HepG2 (cell line): ENCODE data around the gene CHN2. TPM values are rescaled to one million over a fixed set of nuclear protein-coding genes. Genes with fewer than 3 reads are reported as not detected.

ENCODE experiments used
- ATAC-seq: fragments of 200-7000 bp; cut with Tn5 transposase; 3 replicates; pipeline ENCODE4 v1.9.1; 2020; ENCODE audit warnings: mild to moderate bottlenecking, moderate library complexity
- BruUV-seq: library from RNA; stranded (reverse); fragments of 400-500 nt; replicated peaks from 2 replicates; lab custom pipeline; 2021; lab: Mats Ljungman, UMichigan
- CTCF ChIA-PET: fragments of 300-600 bp; formaldehyde crosslinking; extraction: SDS; loops from one replicate; lab custom pipeline; 2021; ENCODE audit warnings: low total read pairs, inconsistent platforms, low intra/inter-chr PET ratio; lab: Yijun Ruan, JAX
- POLR2A ChIA-PET: fragments of 350-600 bp; sonication (Branson Sonifier 250); formaldehyde crosslinking; loops from one replicate; lab custom pipeline; 2020; ENCODE audit warnings: antibody characterized with exemption, inconsistent platforms; lab: Yijun Ruan, JAX
- DNase-seq: peaks from one replicate; pipeline ENCODE4 v3.0.0-alpha.2; 2015; ENCODE audit warnings: low spot score
- FAIRE-seq: peaks from 3 replicates; lab custom pipeline; 2011; peaks lifted over from hg19 to GRCh38; lab: Jason Lieb, UNC
- H2AFZ ChIP-seq: one replicate; pipeline ENCODE4 v1.6.1; 2011; ENCODE audit warnings: low read length, inconsistent platforms
- H3K27ac ChIP-seq: fragments of 300-600 bp; 3 replicates; pipeline ENCODE4 v1.8.0; 2011; ENCODE audit warnings: mixed run types, mild to moderate bottlenecking, mixed read lengths, low read length, inconsistent platforms; ENCODE audit not compliant: insufficient read depth; ENCODE audit errors: extremely low read length
- H3K27me3 ChIP-seq, 2 experiments: fragments of 200-600 bp in 1 of 2; 2 replicates in 1 of 2; 3 replicates in 1 of 2; pipeline versions ENCODE4 v1.6.0 to v1.8.0; 2011; ENCODE audit warnings: low read length in 2 of 2, mild to moderate bottlenecking in 2 of 2, moderate library complexity in 2 of 2, inconsistent platforms in 1 of 2; ENCODE audit not compliant: insufficient read depth in 2 of 2, control insufficient read depth in 1 of 2
- H3K36me3 ChIP-seq, 2 experiments: fragments of 200-600 bp in 1 of 2; replicated peaks in 1 of 2; 2 replicates in 1 of 2; 3 replicates in 1 of 2; pipeline versions ENCODE4 v1.5.1 to v1.8.0; 2011; ENCODE audit warnings: low read length in 2 of 2, inconsistent platforms in 1 of 2; ENCODE audit not compliant: insufficient read depth in 2 of 2, control insufficient read depth in 1 of 2
- H3K4me1 ChIP-seq: 2 replicates; pipeline ENCODE4 v1.5.1; 2012; ENCODE audit warnings: low read length, inconsistent platforms; ENCODE audit not compliant: insufficient read depth
- H3K4me2 ChIP-seq: 2 replicates; pipeline ENCODE4 v1.6.0; 2011; ENCODE audit warnings: low read depth, low read length, inconsistent platforms
- H3K4me3 ChIP-seq, 3 experiments: fragments of 200-600 bp in 1 of 3; sonication (generic), shearing (Covaris generic) in 1 of 3; replicated peaks in 1 of 3; 2 replicates each; pipeline ENCODE4 v1.5.1; 2011 to 2016; ENCODE audit warnings: low read length in 3 of 3, inconsistent platforms in 2 of 3, low read depth in 2 of 3, mild to moderate bottlenecking in 2 of 3, control low read depth in 1 of 3, mixed read lengths in 1 of 3; ENCODE audit not compliant: insufficient read depth in 1 of 3
- H3K79me2 ChIP-seq: one replicate; pipeline ENCODE4 v1.6.1; 2011; ENCODE audit warnings: low read length, inconsistent platforms; ENCODE audit not compliant: insufficient read depth
- H3K9ac ChIP-seq: 2 replicates; pipeline ENCODE4 v1.6.0; 2011; ENCODE audit warnings: mild to moderate bottlenecking, low read depth, low read length, inconsistent platforms; ENCODE audit not compliant: insufficient read depth
- H3K9me3 ChIP-seq: 2 replicates; pipeline ENCODE4 v1.5.1; 2012; ENCODE audit warnings: mild to moderate bottlenecking, low read length
- H4K20me1 ChIP-seq: 2 replicates; pipeline ENCODE4 v1.6.0; 2011; ENCODE audit warnings: inconsistent platforms, mild to moderate bottlenecking, low read length, moderate library complexity; ENCODE audit not compliant: insufficient read depth
- ARID4A ChIP-seq: sonication (generic); formaldehyde crosslinking; IDR thresholded peaks from 2 replicates; pipeline ENCODE4 v1.5.0; 2020; ENCODE audit warnings: mild to moderate bottlenecking, missing genetic modification reagents, borderline replicate concordance
- GPN1 ChIP-seq: sonication (generic); formaldehyde crosslinking; IDR thresholded peaks from 2 replicates; pipeline ENCODE4 v1.5.1; 2020; ENCODE audit warnings: missing genetic modification reagents, borderline replicate concordance
- HNF4A ChIP-seq: sonication (generic); formaldehyde crosslinking; IDR thresholded peaks from 2 replicates; pipeline ENCODE4 v1.4.0; 2020; ENCODE audit warnings: missing genetic modification reagents
- IRX3 ChIP-seq: sonication (generic); formaldehyde crosslinking; IDR thresholded peaks from 2 replicates; pipeline ENCODE4 v1.8.1; 2023; ENCODE audit warnings: mild to moderate bottlenecking, low read depth, missing genetic modification reagents, borderline replicate concordance
- ISX ChIP-seq: sonication (generic); formaldehyde crosslinking; conservative IDR thresholded peaks from 2 replicates; pipeline ENCODE4 v1.5.0; 2020; ENCODE audit warnings: missing genetic modification reagents
- KDM3A ChIP-seq: IDR thresholded peaks from 2 replicates; pipeline ENCODE4 v1.6.1; 2018; ENCODE audit warnings: low read depth, missing compliant biosample characterization
- LCORL ChIP-seq, 2 experiments: fragments of 450-650 bp in 1 of 2; sonication (generic) in 1 of 2; formaldehyde crosslinking in 1 of 2; IDR thresholded peaks; 2 replicates each; pipeline versions ENCODE4 v1.5.0 to v1.6.1; 2017 to 2020; ENCODE audit warnings: antibody characterized with exemption in 1 of 2, missing genetic modification reagents in 1 of 2
- MIXL1 ChIP-seq: IDR thresholded peaks from 2 replicates; pipeline ENCODE4 v1.6.1; 2016
- NR2F6 ChIP-seq, 2 experiments: IDR thresholded peaks; 2 replicates each; pipeline ENCODE4 v1.6.1; 2016; ENCODE audit warnings: antibody characterized with exemption in 1 of 2, mild to moderate bottlenecking in 1 of 2
- SALL1 ChIP-seq: sonication (generic); formaldehyde crosslinking; IDR thresholded peaks from 2 replicates; pipeline ENCODE4 v1.8.0; 2022; ENCODE audit warnings: mild to moderate bottlenecking, missing genetic modification reagents
- SNAI1 ChIP-seq: sonication (generic); formaldehyde crosslinking; IDR thresholded peaks from 2 replicates; pipeline ENCODE4 v1.5.0; 2020; ENCODE audit warnings: mild to moderate bottlenecking, missing genetic modification reagents, borderline replicate concordance
- ZKSCAN5 ChIP-seq: sonication (generic); formaldehyde crosslinking; IDR thresholded peaks from 2 replicates; pipeline ENCODE4 v1.5.1; 2020; ENCODE audit warnings: mild to moderate bottlenecking, missing genetic modification reagents
- ZMYM3 ChIP-seq: sonication (generic); formaldehyde crosslinking; IDR thresholded peaks from 2 replicates; pipeline ENCODE4 v1.5.1; 2020; ENCODE audit warnings: mild to moderate bottlenecking, missing genetic modification reagents
- ZNF263 ChIP-seq: sonication (generic); formaldehyde crosslinking; IDR thresholded peaks from 2 replicates; pipeline ENCODE4 v1.4.0; 2020; ENCODE audit warnings: missing genetic modification reagents
- WGBS: methylation state at CpG from one replicate; pipeline ENCODE4 v1.1.6; 2017; ENCODE audit warnings: low lambda C conversion rate; 5-methylcytosine and 5-hydroxymethylcytosine counted together
- in situ Hi-C: cut with HindIII; loops from 2 replicates; pipeline ENCODE4 v1.10.0; 2017; ENCODE audit warnings: low pct_unique_long_range_greater_than_20kb; ENCODE audit not compliant: extremely low pct_ligation_motif_present
- intact Hi-C: fragments of 100-400 bp; cut with micrococcal nuclease; formaldehyde crosslinking; loops from one replicate; pipeline ENCODE4 v1.10.0; 2022; ENCODE audit not compliant: unreplicated experiment
- polyA plus RNA-seq, 8 experiments: library from polyadenylated mRNA; depleted of rRNA in 3 of 8; stranded (reverse) in 7 of 8; unstranded in 1 of 8; fragments of >200 nt; fragmentation: Illumina TruSeq in 4 of 8; extraction: Trizol in 4 of 8; gene quantifications; 2 replicates each; pipeline versions ENCODE4 v1.2.1 to v1.2.3, GENCODE V29; 2011 to 2016; ENCODE audit warnings: low read depth in 4 of 8, missing spikeins in 1 of 8, mixed read lengths in 1 of 8; ENCODE audit not compliant: insufficient read depth in 1 of 8
- total RNA-seq, 5 experiments: library from RNA; depleted of rRNA; stranded (reverse); fragments of >200 nt; fragmentation: Illumina TruSeq; extraction: Trizol; gene quantifications; 2 replicates each; pipeline ENCODE4 v1.2.3, GENCODE V29; 2016; ENCODE audit warnings: low read depth in 1 of 5

The CHN2 gene
- total and polyA plus RNA-seq, 2 of the 13 experiments (the other 11 are each of a cell fraction or from before 2014, with no cell fraction given): 23.5 to 30.5 TPM

- H3K79me2 ChIP-seq: peaks cover 42% of the 10 kb centered on the region
- H4K20me1 ChIP-seq: no peaks in the 10 kb centered on the region; the same call in 1 of the 2 replicates
- no peak overlapping the region for H3K27ac ChIP-seq
- H3K4me1 ChIP-seq: peaks cover 73% of the 10 kb centered on the region
- H3K4me3 ChIP-seq: no peak overlapping the region
- ATAC-seq: no peak
- DNase-seq: no peak
- H3K9me3 ChIP-seq: no peaks in the 10 kb centered on the region
- no peaks in the 10 kb centered on the region for H3K27me3 ChIP-seq
- no peak overlapping the region for H3K4me2 ChIP-seq
- no TSS peak for BruUV-seq
- ChIA-PET POLR2A (no interaction called here), CTCF (no interaction called here)
- H3K36me3 ChIP-seq: peaks cover 2 to 4% of the 10 kb centered on the region in 2 experiments; a peak in 2 of 5 replicates
- no peak for TF ChIP-seq IRX3 (CRISPR knock-in tag)
- no peak for TF ChIP-seq KDM3A
- TF ChIP-seq ZMYM3 (CRISPR knock-in tag): no peak
- TF ChIP-seq ISX: no peak
- no peak for TF ChIP-seq SNAI1 (CRISPR knock-in tag)
- intact Hi-C loops: no loop called here
- FAIRE-seq: no peak
- 85% methylated on average over 6 of the region's 6 CpGs for WGBS
- no peak overlapping the region for H2AFZ ChIP-seq
- H3K9ac ChIP-seq: no peak overlapping the region
- in situ Hi-C loops: no loop called here
Observed at GRCh38 chr7:29299086-29299485, 104.5 kb downstream of the CHN2 start.

- H3K4me1 ChIP-seq: peaks cover 71% of the 10 kb centered on the region
- no peak for TF ChIP-seq GPN1 (CRISPR knock-in tag)
- no peak for TF ChIP-seq LCORL (IDR thresholded peaks at IDR 0.05)
- TF ChIP-seq LCORL (CRISPR knock-in tag; IDR thresholded peaks at IDR 0.05): 0 out of 2 replicates have a peak, but pooled peaks have one; percentile 26
- TF ChIP-seq HNF4A (CRISPR knock-in tag): peak; percentile 35; the same call in 1 of the 2 replicates
- peak; percentile 23; the same call in 1 of the 2 replicates for TF ChIP-seq NR2F6 (IDR thresholded peaks at IDR 0.05)
- peak; percentile 21; the same call in 1 of the 2 replicates for TF ChIP-seq NR2F6 (CRISPR knock-in tag; IDR thresholded peaks at IDR 0.05)
- peak; percentile 15; the same call in 1 of the 2 replicates for TF ChIP-seq ARID4A (CRISPR knock-in tag)
- 0 out of 2 replicates have a peak, but pooled peaks have one; percentile 24 for TF ChIP-seq SALL1 (CRISPR knock-in tag)
- peak; percentile 39; the same call in 1 of the 2 replicates for TF ChIP-seq MIXL1 (CRISPR knock-in tag)
- 0 out of 2 replicates have a peak, but pooled peaks have one; percentile 72 for TF ChIP-seq ZKSCAN5
- TF ChIP-seq ZNF263: peak; percentile 96
Observed at GRCh38 chr7:29300026-29300480, 105.5 kb downstream of the CHN2 start.

More at GRCh38 chr7:29300026-29300480, 105.5 kb downstream of the CHN2 start:
- no peak for DNase-seq
- Histone ChIP-seq H3K27me3 (no peaks in the 10 kb centered on the region), H2AFZ (no peak overlapping the region), H3K4me3 (no peak overlapping the region), H4K20me1 (no peaks in the 10 kb centered on the region; the same call in 1 of the 2 replicates), H3K9me3 (no peaks in the 10 kb centered on the region), H3K9ac (no peak overlapping the region), H3K27ac (no peak overlapping the region), H3K36me3 (peaks cover 0 to 4% of the 10 kb centered on the region in 2 experiments; a peak in 1 of 5 replicates), H3K79me2 (peaks cover 38% of the 10 kb centered on the region), H3K4me2 (no peak overlapping the region; the same call in 1 of the 2 replicates)
- WGBS: 44% methylated on average over 4 of the region's 4 CpGs
- ChIA-PET POLR2A (no interaction called here), CTCF (no interaction called here)
- in situ Hi-C loops (no loop called here), intact Hi-C loops (no loop called here)
- ATAC-seq: peak; percentile 65
- FAIRE-seq: peak; percentile 75
- no TSS peak for BruUV-seq
